Measurements from ENCODE around the gene INHBB.

INHBB gene

GRCh38 chr2:120371969-120372625 is 26.2 kb downstream of the INHBB start:
- POLR2A ChIA-PET = no interaction called here
- no peak for DNase-seq (ENCODE audit: low read depth, low spot score)
- CTCF ChIA-PET = interaction anchor here (0.9 kb wide), 1 partner anchor 309 kb away, joined by 3 read pairs; no protein-coding TSS in a partner anchor
- H3K4me3 ChIP-seq (ENCODE audit: low read depth, low read length) = no peak overlapping the region
- TF ChIP-seq, protein P1, sequence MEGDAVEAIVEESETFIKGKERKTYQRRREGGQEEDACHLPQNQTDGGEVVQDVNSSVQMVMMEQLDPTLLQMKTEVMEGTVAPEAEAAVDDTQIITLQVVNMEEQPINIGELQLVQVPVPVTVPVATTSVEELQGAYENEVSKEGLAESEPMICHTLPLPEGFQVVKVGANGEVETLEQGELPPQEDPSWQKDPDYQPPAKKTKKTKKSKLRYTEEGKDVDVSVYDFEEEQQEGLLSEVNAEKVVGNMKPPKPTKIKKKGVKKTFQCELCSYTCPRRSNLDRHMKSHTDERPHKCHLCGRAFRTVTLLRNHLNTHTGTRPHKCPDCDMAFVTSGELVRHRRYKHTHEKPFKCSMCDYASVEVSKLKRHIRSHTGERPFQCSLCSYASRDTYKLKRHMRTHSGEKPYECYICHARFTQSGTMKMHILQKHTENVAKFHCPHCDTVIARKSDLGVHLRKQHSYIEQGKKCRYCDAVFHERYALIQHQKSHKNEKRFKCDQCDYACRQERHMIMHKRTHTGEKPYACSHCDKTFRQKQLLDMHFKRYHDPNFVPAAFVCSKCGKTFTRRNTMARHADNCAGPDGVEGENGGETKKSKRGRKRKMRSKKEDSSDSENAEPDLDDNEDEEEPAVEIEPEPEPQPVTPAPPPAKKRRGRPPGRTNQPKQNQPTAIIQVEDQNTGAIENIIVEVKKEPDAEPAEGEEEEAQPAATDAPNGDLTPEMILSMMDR (IDR thresholded peaks at IDR 0.05; ENCODE audit: insufficient read depth, low read length, missing control alignments) = no peak

GRCh38 chr2:120372816-120373215 is 26.9 kb downstream of the INHBB start:
- no peak overlapping the region for H3K4me3 ChIP-seq (ENCODE audit: low read depth, low read length)
- CTCF ChIA-PET = no interaction called here
- DNase-seq (ENCODE audit: low read depth, low spot score) = no peak
- TF ChIP-seq, protein P1 (IDR thresholded peaks at IDR 0.05; ENCODE audit: insufficient read depth, low read length, missing control alignments) = no peak
- POLR2A ChIA-PET = no interaction called here

GRCh38 chr2:120373424-120373823 is 27.5 kb downstream of the INHBB start:
- no peak for DNase-seq (ENCODE audit: low read depth, low spot score)
- H3K4me3 ChIP-seq (ENCODE audit: low read depth, low read length) = no peak overlapping the region
- ChIA-PET CTCF (no interaction called here), POLR2A (no interaction called here)
- TF ChIP-seq, protein P1 (IDR thresholded peaks at IDR 0.05; ENCODE audit: insufficient read depth, low read length, missing control alignments) = no peak

GRCh38 chr2:120374821-120375220 is 28.9 kb downstream of the INHBB start:
- ChIA-PET CTCF (no interaction called here), POLR2A (no interaction called here)
- TF ChIP-seq, protein P1 (IDR thresholded peaks at IDR 0.05; ENCODE audit: insufficient read depth, low read length, missing control alignments) = no peak
- H3K4me3 ChIP-seq (ENCODE audit: low read depth, low read length) = no peak overlapping the region
- no peak for DNase-seq (ENCODE audit: low read depth, low spot score)

DNA sequence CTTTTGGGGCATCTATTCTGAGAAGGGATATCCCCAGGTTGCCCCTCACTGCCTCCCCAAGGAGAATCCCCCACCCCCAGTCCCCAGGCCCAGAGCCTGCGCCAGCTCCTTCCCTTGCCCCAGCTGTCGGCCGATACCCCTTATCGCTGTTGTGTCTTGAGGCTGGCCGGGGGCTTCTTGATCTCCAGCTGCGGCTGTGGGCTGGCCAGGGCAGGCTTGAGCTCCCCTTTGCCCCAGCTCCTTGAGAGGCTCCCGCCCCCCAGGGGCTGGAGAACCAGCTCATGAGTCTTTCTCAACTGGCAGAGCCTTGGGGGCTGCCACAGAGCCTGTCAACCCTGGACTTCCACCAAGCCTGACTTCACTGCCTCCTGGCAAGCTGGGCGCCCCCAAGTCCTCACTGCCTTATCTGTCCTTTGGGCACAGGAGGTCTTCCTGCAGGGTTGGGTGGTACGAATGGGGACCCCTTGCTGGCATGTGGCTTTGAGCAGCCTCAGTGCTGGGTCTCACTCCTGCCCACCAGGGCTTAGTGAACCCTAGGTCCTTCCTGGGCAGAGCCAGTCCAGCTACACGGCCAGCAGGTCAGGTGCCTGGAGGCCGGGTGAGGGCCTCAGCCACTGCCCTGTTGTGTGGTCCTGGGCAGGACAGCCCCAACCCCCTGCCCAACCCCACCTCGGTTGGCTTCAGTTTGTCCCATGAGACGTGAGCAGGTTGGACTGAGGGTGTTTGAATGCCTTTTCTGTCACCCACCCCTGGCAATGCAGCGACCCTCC is 29.5 kb downstream of the INHBB start:
- POLR2A ChIA-PET = no interaction called here
- H3K4me3 ChIP-seq (ENCODE audit: low read depth, low read length) = no peak overlapping the region
- CTCF ChIA-PET = no interaction called here
- TF ChIP-seq, protein P1 (IDR thresholded peaks at IDR 0.05; ENCODE audit: insufficient read depth, low read length, missing control alignments) = no peak
- no peak for DNase-seq (ENCODE audit: low read depth, low spot score)

- TF ChIP-seq, protein P1 (IDR thresholded peaks at IDR 0.05; ENCODE audit: insufficient read depth, low read length, missing control alignments) = no peak
- DNase-seq (ENCODE audit: low read depth, low spot score) = no peak
- POLR2A ChIA-PET = no interaction called here
- H3K4me3 ChIP-seq (ENCODE audit: low read depth, low read length) = no peak overlapping the region
- CTCF ChIA-PET = interaction anchor here (0.8 kb wide), 1 partner anchor 63 kb away, joined by 3 read pairs; no protein-coding TSS in a partner anchor
Measured at GRCh38 chr2:120376101-120376500, 30.2 kb downstream of the INHBB start.

Data from AG04449 (cell line).